ENCODE measurements around the gene POFUT2. TPM values are rescaled to one million over a fixed set of nuclear protein-coding genes. Genes with fewer than 3 reads are reported as not detected.

POFUT2 gene
- polyA plus RNA-seq, 2 of the 4 experiments (the other 2 are of a cell fraction) = 10.7 to 16.6 TPM

DNA sequence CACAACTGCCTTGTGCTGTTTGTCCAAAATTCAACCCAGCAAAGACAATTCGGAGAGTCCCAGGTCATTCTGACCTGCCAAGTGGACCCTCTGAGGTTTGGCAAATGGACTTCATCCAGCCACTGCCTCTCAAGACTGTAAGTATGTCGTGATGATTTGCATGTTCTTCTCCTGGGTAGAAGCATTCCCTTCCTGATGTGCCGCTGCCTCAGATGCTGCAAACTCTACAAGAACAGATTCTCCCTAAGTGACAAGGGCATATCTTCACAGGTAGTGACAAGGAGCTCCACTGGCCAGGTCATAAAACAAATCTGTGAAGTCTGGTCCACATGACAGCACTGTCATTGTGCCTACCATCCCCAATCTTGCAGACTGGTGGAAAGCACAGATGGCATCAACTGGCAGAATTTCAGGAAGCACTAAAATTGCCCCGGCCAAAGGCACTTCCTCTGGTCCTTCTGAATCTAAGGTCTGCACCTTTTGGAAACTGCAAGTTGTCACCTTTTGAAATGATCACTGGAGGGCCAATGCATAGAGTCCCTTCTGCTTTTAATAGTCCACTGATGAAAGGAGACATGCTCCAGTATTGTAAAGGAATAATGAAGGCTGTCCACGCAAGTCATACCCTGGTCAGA lies 27.4 kb downstream of the POFUT2 start:
- Histone ChIP-seq H3K4me2 (no peak overlapping the region), H3K27ac (no peak overlapping the region), H3K4me3 (no peak overlapping the region), H3K4me1 (0 out of 3 replicates have a peak, but pooled peaks cover 4% of the 10 kb centered on the region), H3K9me3 (no peaks in the 10 kb centered on the region)
- WGBS (ENCODE audit: missing lambda C conversion rate) = 72% methylated on average over 5 of the region's 5 CpGs
- TF ChIP-seq RNF2 (IDR thresholded peaks at IDR 0.05; ENCODE audit: borderline replicate concordance, low read depth) (no peak), CEBPB (IDR thresholded peaks at IDR 0.05) (no peak), FOSL2 (IDR thresholded peaks at IDR 0.05) (no peak), FOSL2 (CRISPR knock-in tag; IDR thresholded peaks at IDR 0.05) (no peak), ZSCAN20 (CRISPR knock-in tag; IDR thresholded peaks at IDR 0.05) (no peak)
- no peak for FAIRE-seq
- ChIA-PET CTCF (interaction anchor here (1.9 kb wide), 1 partner anchor 120 kb away, joined by 5 read pairs; no protein-coding TSS in a partner anchor), POLR2A (no interaction called here)
- no peak for DNase-seq (ENCODE audit: low read depth in 1 of 2, low spot score in 1 of 2)
- ATAC-seq = no peak

DNA sequence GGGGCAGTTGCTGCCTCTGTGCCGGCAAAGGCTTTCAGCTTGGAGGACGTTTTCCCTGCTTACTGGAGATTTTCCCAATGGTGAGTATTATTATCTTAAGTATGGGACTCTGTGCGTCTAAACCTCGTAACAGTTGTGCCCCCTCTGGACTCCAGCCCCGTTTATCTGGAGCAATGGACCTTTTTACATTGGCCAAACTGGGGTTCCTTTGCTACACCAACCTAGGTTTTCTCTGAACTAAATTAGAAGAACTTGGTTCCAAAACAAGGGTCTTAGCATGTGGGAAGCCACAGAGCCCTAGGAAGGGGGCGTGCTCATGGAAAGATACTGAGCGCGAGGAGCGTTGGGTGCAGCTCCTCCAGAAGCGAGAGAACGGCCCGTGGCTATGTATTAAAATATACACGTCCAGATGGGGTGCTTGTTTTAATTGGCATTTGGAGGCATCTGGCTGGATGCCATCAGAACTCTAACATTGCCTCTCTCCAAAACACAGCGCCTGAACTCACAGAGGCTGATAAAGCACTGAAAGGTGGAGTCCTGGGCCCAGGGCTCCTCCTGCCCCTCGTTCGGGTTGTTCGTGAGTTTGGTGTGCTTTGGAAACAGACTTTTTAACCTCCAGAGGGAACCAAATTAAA lies 28.4 kb downstream of the POFUT2 start:
- DNase-seq (ENCODE audit: low read depth in 1 of 2, low spot score in 1 of 2) = no peak
- Histone ChIP-seq H3K27ac (no peak overlapping the region), H3K4me1 (0 out of 3 replicates have a peak, but pooled peaks cover 4% of the 10 kb centered on the region), H3K4me3 (no peak overlapping the region), H3K4me2 (no peak overlapping the region), H3K9me3 (no peaks in the 10 kb centered on the region)
- 81% methylated on average over 17 of the region's 17 CpGs for WGBS (ENCODE audit: missing lambda C conversion rate)
- no peak for ATAC-seq
- ChIA-PET CTCF (interaction anchor here (1.1 to 2.0 kb wide), 2 partner anchors 19 to 119 kb away, joined by 4 to 12 read pairs (median 5); no protein-coding TSS in a partner anchor), POLR2A (no interaction called here)
- TF ChIP-seq CEBPB (IDR thresholded peaks at IDR 0.05) (no peak), PHF8 (IDR thresholded peaks at IDR 0.05; ENCODE audit: borderline replicate concordance, low read depth) (no peak), NPAS2 (CRISPR knock-in tag; IDR thresholded peaks at IDR 0.05; ENCODE audit: borderline replicate concordance) (no peak)
- TF ChIP-seq, protein P1, sequence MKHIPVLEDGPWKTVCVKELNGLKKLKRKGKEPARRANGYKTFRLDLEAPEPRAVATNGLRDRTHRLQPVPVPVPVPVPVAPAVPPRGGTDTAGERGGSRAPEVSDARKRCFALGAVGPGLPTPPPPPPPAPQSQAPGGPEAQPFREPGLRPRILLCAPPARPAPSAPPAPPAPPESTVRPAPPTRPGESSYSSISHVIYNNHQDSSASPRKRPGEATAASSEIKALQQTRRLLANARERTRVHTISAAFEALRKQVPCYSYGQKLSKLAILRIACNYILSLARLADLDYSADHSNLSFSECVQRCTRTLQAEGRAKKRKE (CRISPR knock-in tag; IDR thresholded peaks at IDR 0.05; ENCODE audit: low read depth) = no peak
- TF ChIP-seq, protein P2, sequence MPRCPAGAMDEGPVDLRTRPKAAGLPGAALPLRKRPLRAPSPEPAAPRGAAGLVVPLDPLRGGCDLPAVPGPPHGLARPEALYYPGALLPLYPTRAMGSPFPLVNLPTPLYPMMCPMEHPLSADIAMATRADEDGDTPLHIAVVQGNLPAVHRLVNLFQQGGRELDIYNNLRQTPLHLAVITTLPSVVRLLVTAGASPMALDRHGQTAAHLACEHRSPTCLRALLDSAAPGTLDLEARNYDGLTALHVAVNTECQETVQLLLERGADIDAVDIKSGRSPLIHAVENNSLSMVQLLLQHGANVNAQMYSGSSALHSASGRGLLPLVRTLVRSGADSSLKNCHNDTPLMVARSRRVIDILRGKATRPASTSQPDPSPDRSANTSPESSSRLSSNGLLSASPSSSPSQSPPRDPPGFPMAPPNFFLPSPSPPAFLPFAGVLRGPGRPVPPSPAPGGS (IDR thresholded peaks at IDR 0.05) = no peak
- no peak for FAIRE-seq

DNA sequence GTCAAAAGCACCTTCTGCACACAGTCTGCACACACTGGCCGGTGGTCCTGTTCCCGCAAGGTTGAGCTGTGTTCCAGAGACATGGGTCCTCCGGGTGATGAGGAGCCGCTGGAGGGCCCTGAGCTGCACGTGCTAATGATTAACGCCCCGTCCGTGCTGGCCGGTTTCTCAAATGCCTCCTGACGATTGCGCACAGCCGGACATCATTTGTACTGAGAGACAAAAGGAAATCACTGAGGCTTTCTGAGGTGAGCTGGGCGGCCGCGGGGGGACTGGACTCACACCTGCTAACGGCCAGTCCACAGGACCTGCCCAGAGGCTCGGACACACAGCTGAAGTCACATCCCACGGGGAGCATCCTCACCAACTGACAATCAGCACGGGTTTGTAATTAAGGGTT lies 29.2 kb downstream of the POFUT2 start:
- TF ChIP-seq, protein P3, sequence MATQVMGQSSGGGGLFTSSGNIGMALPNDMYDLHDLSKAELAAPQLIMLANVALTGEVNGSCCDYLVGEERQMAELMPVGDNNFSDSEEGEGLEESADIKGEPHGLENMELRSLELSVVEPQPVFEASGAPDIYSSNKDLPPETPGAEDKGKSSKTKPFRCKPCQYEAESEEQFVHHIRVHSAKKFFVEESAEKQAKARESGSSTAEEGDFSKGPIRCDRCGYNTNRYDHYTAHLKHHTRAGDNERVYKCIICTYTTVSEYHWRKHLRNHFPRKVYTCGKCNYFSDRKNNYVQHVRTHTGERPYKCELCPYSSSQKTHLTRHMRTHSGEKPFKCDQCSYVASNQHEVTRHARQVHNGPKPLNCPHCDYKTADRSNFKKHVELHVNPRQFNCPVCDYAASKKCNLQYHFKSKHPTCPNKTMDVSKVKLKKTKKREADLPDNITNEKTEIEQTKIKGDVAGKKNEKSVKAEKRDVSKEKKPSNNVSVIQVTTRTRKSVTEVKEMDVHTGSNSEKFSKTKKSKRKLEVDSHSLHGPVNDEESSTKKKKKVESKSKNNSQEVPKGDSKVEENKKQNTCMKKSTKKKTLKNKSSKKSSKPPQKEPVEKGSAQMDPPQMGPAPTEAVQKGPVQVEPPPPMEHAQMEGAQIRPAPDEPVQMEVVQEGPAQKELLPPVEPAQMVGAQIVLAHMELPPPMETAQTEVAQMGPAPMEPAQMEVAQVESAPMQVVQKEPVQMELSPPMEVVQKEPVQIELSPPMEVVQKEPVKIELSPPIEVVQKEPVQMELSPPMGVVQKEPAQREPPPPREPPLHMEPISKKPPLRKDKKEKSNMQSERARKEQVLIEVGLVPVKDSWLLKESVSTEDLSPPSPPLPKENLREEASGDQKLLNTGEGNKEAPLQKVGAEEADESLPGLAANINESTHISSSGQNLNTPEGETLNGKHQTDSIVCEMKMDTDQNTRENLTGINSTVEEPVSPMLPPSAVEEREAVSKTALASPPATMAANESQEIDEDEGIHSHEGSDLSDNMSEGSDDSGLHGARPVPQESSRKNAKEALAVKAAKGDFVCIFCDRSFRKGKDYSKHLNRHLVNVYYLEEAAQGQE (IDR thresholded peaks at IDR 0.05) = no peak
- TF ChIP-seq CHD4 (IDR thresholded peaks at IDR 0.05; ENCODE audit: borderline replicate concordance) (no peak), JUNB (IDR thresholded peaks at IDR 0.05) (no peak), SREBF2 (IDR thresholded peaks at IDR 0.05) (no peak), FOSL2 (IDR thresholded peaks at IDR 0.05) (no peak), FOSL2 (CRISPR knock-in tag; IDR thresholded peaks at IDR 0.05) (no peak), RAD21 (conservative IDR thresholded peaks at IDR 0.05 in 1 of 2, IDR thresholded peaks at IDR 0.05 in 1 of 2) (no peak), MAFK (IDR thresholded peaks at IDR 0.05; ENCODE audit: partially characterized antibody) (no peak), GATA3 (IDR thresholded peaks at IDR 0.05; ENCODE audit: borderline replicate concordance) (no peak), HEYL (CRISPR knock-in tag; IDR thresholded peaks at IDR 0.05) (no peak), FOSB (CRISPR knock-in tag; IDR thresholded peaks at IDR 0.05) (no peak), EP300 (IDR thresholded peaks at IDR 0.05) (no peak), ZFP36 (IDR thresholded peaks at IDR 0.05; ENCODE audit: borderline replicate concordance, partially characterized antibody) (no peak), MYC (IDR thresholded peaks at IDR 0.05; ENCODE audit: borderline replicate concordance, low read length) (no peak), KDM1A (IDR thresholded peaks at IDR 0.05; ENCODE audit: low read depth) (no peak), EHF (CRISPR knock-in tag; IDR thresholded peaks at IDR 0.05) (no peak)
- TF ChIP-seq, protein P4, sequence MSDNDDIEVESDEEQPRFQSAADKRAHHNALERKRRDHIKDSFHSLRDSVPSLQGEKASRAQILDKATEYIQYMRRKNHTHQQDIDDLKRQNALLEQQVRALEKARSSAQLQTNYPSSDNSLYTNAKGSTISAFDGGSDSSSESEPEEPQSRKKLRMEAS (IDR thresholded peaks at IDR 0.05) = no peak

More for the DNA sequence above, 29.2 kb downstream of the POFUT2 start:
- ChIA-PET CTCF (interaction anchor here (1.2 to 2.0 kb wide), 2 partner anchors 118 to 121 kb away, joined by 4 to 12 read pairs; no protein-coding TSS in a partner anchor), POLR2A (no interaction called here)
- H3K27ac ChIP-seq = no peak overlapping the region
- peak overlapping the region; percentile 12; the same call in 1 of the 3 replicates for H3K4me2 ChIP-seq
- 29% methylated on average over 13 of the region's 19 CpGs for WGBS (ENCODE audit: missing lambda C conversion rate)
- FAIRE-seq = no peak
- H3K4me1 ChIP-seq = 0 out of 3 replicates have a peak, but pooled peaks cover 4% of the 10 kb centered on the region
- DNase-seq (ENCODE audit: low read depth in 1 of 2, low spot score in 1 of 2) = no peak
- no peak; a peak in 1 of 6 replicates for ATAC-seq
- no peak overlapping the region for H3K4me3 ChIP-seq
- no peaks in the 10 kb centered on the region for H3K9me3 ChIP-seq
